Muscle of leg (tissue), 11 donors: ENCODE measurements around the gene ALG5. TPM values are rescaled to one million over a fixed set of nuclear protein-coding genes. Genes with fewer than 3 reads are reported as not detected.
A peak's percentile ranks its signal among the peaks of the same experiment; 100 is the strongest.

Experiments used
- DNase-seq: peaks from one replicate; pipeline ENCODE4 v3.0.0; 2013
- H3K27ac ChIP-seq: one replicate; pipeline ENCODE4 v1.5.1; 2013; ENCODE audit warnings: mild to moderate bottlenecking, low read length, control low read depth
- H3K27me3 ChIP-seq: one replicate; pipeline ENCODE4 v1.6.1; 2013; ENCODE audit warnings: low read length; ENCODE audit not compliant: control insufficient read depth, insufficient read depth
- H3K36me3 ChIP-seq: one replicate; pipeline ENCODE4 v1.6.1; 2013; ENCODE audit warnings: low read length; ENCODE audit not compliant: control insufficient read depth, insufficient read depth
- H3K4me1 ChIP-seq: one replicate; pipeline ENCODE4 v1.6.1; 2013; ENCODE audit warnings: low read length; ENCODE audit not compliant: control insufficient read depth, insufficient read depth
- H3K4me3 ChIP-seq: one replicate; pipeline ENCODE4 v1.5.1; 2013; ENCODE audit warnings: low read length, control low read depth
- H3K9me3 ChIP-seq: replicated peaks from 2 replicates; pipeline ENCODE4 v1.6.1; 2013; ENCODE audit warnings: low read depth, low read length; ENCODE audit not compliant: control insufficient read depth
- WGBS: methylation state at CpG from one replicate; pipeline ENCODE4 v1.1.5; 2013; ENCODE audit warnings: missing lambda C conversion rate; ENCODE audit not compliant: insufficient coverage; 5-methylcytosine and 5-hydroxymethylcytosine counted together
- polyA plus RNA-seq, 8 donors: library from polyadenylated mRNA; unstranded; fragments of 120-200 nt; gene quantifications; one replicate each; pipeline versions ENCODE4 v1.2.1 to v1.2.3, GENCODE V29; 2013; ENCODE audit warnings: inconsistent platforms in 1 of 8, low replicate concordance in 1 of 8; ENCODE audit not compliant: insufficient read length in 8 of 8, insufficient read depth in 1 of 8
- total RNA-seq: library from RNA; stranded (reverse); fragments of 120-200 nt; gene quantifications from one replicate; pipeline ENCODE4 v1.2.4, GENCODE V29; 2013

ALG5 gene
- total and polyA plus RNA-seq, 9 donors = 17.9 to 27.0 (median 20.3) TPM

DNA sequence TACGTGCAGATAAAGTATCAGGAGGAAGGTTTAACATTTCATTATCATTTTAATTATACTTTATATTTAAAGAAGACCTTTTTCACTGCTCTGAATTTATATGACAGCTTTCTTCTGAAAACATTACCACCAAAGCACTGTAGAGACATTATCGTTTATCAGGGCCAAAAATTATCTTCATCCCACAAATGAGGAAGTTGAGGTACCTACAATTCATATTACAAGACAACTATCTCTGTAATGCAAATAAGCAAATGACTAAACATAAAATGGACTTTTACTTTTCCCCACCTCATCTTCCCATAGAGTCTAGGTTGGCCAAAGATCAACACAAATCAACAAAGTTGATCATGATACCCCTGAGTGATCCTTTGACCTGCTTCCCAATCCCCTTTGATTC is 48.2 kb downstream of the ALG5 start:
- Histone ChIP-seq H3K27me3 (no peaks in the 10 kb centered on the region), H3K27ac (no peak overlapping the region), H3K4me3 (no peak overlapping the region), H3K4me1 (no peaks in the 10 kb centered on the region), H3K36me3 (peaks cover 17% of the 10 kb centered on the region), H3K9me3 (no peaks in the 10 kb centered on the region)
- DNase-seq = no peak
- WGBS = no CpG with 5 or more reads among the region's 2 CpGs

DNA sequence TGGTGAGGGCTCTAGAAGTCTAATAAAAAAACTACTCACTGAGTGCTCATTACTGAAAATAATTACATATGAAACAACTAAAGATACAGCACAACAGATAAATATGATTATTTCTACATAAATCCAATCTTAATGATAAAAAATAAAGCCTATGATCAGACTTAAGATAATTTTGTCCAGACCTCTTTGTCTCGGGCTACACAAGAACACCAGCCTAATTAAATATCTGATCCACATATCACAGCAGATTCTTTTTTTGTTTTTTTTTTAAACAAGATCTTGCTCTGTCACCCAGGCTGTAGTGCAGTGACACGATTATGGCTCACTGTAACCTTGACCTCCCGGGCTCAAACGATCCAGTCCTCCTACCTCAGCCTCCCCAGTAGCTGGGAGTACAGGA is 48.8 kb downstream of the ALG5 start:
- no peak for DNase-seq
- Histone ChIP-seq H3K9me3 (no peaks in the 10 kb centered on the region), H3K27ac (no peak overlapping the region), H3K27me3 (no peaks in the 10 kb centered on the region), H3K36me3 (peaks cover 17% of the 10 kb centered on the region), H3K4me1 (no peaks in the 10 kb centered on the region), H3K4me3 (no peak overlapping the region)
- 90% methylated on average over 1 of the region's 4 CpGs for WGBS

DNA sequence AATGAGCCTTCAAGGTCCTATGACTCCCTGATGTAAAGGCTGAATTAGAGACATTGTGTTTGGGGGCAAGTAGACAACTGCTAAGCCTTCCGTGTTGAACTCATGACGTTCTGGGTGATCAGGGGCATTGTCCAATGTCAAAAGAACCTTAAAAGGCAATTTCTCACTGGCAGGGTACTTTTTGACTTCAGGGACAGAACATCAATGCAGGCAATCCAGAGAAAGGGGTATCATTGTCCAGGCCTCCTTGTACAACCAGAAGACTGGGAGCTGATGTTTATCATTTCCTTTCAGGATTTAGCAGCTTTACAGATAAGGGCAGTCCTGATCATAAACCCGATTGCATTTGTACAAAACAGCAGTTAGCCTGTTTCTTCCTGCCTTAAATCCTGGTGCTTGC is 54.1 kb downstream of the ALG5 start:
- WGBS = 25% methylated on average over 3 of the region's 3 CpGs
- DNase-seq = no peak
- H3K4me1 ChIP-seq = no peaks in the 10 kb centered on the region
- no peaks in the 10 kb centered on the region for H3K27me3 ChIP-seq
- no peak overlapping the region for H3K27ac ChIP-seq
- no peaks in the 10 kb centered on the region for H3K9me3 ChIP-seq
- peaks cover 5% of the 10 kb centered on the region for H3K36me3 ChIP-seq
- no peak overlapping the region for H3K4me3 ChIP-seq

DNA sequence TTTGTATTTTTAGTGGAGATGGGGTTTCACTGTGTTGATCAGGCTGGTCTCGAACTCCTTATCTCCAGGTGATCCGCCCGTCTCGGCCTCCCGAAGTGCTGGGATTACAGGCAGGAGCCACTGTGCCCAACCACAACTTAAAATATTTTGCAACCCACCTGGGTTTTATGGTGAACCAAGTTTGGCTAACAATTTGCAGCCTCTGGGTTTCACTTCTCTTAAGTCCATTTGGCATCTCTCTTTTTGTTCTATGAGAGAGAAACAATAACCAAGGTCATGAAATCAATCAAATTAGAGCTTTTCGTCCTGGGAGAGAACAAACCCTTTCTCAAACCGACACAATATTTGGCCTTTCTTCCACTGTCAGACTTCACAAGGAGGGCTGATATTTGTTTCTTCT is 73.5 kb downstream of the ALG5 start:
- Histone ChIP-seq H3K4me1 (peaks cover 4% of the 10 kb centered on the region), H3K4me3 (no peak overlapping the region), H3K9me3 (no peaks in the 10 kb centered on the region), H3K27me3 (peaks cover 2% of the 10 kb centered on the region), H3K27ac (no peak overlapping the region), H3K36me3 (no peaks in the 10 kb centered on the region)
- 80% methylated on average over 7 of the region's 7 CpGs for WGBS
- no peak for DNase-seq

DNA sequence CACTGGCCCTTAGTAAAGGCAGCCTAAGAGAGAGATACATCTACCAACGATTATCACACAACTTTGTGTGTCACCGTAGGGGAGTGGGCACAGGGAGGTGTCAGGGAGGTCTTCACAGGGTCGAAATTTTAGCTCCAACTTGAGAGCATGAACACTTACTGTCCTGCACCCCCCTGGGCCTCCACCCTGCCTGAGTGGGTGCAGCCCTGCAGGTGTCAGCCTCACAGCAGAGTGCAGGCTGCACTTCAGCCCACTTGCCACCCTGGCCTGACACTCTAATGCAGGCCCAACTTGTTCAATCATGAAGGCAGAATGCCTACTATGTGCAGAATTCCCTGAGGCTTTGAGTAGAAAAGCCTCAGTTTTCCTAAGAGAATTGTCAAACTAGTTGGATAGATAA is 75.1 kb downstream of the ALG5 start:
- Histone ChIP-seq H3K4me3 (no peak overlapping the region), H3K4me1 (peaks cover 7% of the 10 kb centered on the region), H3K9me3 (no peaks in the 10 kb centered on the region), H3K36me3 (no peaks in the 10 kb centered on the region), H3K27ac (no peak overlapping the region), H3K27me3 (peaks cover 2% of the 10 kb centered on the region)
- no peak for DNase-seq
- WGBS = 60% methylated on average over 1 of the region's 3 CpGs

DNA sequence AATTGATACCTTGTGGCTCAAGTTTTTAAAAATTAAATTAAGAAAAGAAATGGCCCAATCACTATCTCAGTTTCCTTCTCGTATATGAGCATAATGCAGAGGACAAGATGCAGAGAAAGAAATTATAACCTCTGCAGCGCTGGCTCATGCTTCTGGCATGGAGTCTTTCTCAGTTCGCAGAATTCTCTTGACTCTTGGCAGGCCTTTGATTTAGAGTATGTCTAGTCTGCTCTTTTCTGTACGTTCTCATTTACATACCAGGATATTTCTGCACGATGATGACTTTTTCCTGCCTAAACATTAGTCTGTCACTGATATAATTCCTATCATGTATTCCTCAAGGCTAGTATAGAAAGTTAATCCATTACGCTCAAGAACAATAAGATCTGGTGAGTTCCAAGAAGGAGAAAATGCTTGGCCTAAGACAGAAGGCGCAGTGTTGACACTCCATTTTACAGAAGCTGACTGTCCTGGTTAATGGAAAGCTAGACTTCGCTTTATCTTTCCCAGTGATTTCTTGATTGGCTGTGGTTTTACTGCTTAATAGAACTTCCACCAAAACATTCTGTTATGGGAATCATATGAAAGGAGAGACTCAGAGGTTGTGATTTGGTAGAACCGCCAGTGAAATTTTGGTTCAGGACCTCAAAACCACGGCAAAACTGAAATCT is 77.4 kb downstream of the ALG5 start:
- Histone ChIP-seq H3K27me3 (peaks cover 2% of the 10 kb centered on the region), H3K4me3 (no peak overlapping the region), H3K27ac (no peak overlapping the region), H3K36me3 (no peaks in the 10 kb centered on the region), H3K9me3 (no peaks in the 10 kb centered on the region), H3K4me1 (peaks cover 12% of the 10 kb centered on the region)
- DNase-seq = peak; percentile 61
- WGBS = no CpG with 5 or more reads among the region's 10 CpGs

DNA sequence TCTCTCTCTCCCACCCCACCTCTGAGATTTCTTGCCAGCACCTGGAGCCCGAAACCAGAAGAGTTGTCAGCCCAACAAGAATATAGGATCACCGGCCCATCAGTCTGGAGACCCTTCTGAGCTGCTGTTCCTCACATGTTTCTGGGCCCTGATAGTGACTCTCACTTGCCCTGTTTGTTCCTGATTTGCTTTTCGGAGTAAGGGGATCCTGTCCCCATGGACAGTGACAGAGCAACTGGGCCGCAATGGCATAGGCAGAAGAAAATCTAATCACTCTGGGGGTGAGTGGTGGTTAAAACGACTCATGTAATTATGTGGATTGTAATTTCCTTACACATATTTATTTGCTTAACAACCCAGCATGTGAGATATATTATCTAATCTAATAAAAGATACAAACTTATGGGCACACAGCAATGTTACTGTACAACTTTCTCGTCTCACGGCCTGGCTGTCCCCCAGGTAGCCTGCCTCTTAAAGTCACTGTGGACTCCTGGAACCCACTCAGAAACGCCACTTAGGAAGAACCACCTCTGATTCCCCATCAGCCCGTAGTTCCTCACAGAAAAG is 78.4 kb downstream of the ALG5 start:
- Histone ChIP-seq H3K27me3 (peaks cover 2% of the 10 kb centered on the region), H3K9me3 (no peaks in the 10 kb centered on the region), H3K4me3 (peak overlapping the region; percentile 35), H3K27ac (peak overlapping the region; percentile 70), H3K36me3 (no peaks in the 10 kb centered on the region), H3K4me1 (peaks cover 15% of the 10 kb centered on the region)
- 41% methylated on average over 5 of the region's 9 CpGs for WGBS
- DNase-seq = peak; percentile 43

DNA sequence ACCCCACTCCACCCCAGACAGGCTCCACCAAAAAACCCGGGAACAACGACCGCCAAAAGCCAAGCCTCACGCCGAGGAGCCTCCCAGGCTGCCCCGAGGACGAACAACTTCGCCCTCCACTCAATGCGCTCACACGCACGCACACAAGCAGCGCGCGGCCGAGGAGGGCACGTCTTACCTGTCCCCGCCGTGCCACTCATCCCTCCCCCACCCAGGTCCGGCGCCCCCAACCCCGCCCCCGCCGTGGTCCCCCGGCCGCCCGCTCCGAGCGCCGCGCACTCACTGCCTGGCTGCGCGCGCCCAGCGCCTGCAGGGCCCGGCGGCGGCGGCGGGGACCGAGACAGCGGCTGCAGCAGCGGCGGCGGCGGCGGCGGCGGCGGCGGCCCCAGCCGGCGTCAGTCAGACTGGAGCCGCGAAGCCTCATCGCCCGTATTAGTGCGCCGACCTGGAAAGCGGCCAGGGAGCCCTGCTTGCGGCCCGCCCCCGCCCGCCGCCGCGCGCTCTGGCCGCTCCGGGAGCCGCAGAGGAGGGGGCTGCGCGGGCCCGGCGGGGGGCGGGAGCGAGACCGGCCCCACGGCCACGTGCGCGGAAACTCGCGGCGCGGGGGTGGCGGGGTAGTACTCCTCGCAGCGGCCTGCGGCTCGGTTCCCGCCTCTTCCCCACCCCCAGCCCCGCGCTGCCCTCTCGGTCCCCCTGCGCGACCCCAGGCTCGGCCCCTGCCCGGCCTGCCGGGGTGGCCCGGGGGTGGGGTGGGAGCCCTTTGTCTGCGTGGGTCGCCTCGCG is 79.1 kb downstream of the ALG5 start, which contains the start of gene SMAD9:
Gene SMAD9 (minus strand): TSS at position 406 of the 783 bp plus-strand sequence. CDS start 40,549 bp downstream, outside the sequence.
- peaks cover 2% of the 10 kb centered on the region for H3K27me3 ChIP-seq
- under 1% methylated on average over 64 of the region's 104 CpGs for WGBS
- H3K36me3 ChIP-seq = no peaks in the 10 kb centered on the region
- no peaks in the 10 kb centered on the region for H3K9me3 ChIP-seq
- H3K4me3 ChIP-seq = peak within 1 kb of the TSS; percentile 52
- DNase-seq = peak; percentile 90
- H3K4me1 ChIP-seq = peaks cover 17% of the 10 kb centered on the region
- H3K27ac ChIP-seq = peak within 1 kb of the TSS; percentile 78

DNA sequence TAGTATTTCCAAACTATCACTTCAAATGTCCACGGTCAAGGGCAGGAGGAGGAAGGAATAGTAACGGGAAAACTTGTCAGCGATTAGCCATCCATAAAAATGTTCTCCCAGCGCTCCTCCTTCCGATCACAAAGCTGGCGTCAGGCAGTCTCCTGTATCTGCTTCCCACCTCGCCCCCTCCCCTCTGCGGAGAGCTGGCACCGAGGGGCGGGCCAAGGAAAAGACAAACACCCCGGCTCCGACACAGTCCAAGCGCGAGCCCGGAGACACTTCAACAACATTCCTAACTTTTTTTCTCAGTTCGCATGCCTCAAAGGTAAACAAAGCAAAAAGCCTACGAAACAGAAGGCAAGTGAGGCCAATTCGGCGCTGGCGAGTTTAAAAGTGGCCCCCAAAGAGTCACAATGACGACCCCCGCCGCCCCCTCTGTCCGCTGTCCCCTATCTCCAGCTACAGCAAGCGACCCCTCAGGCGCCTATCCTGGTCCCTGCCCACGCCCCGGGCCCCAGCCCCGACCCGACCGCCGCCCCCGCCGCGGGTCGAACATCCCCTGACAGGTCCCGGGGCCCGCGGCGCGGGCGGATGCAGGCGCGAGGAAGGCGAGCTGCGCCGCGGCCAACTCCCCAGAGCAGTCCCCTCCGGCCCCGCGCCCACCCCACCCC is 79.8 kb downstream of the ALG5 start:
- Histone ChIP-seq H3K9me3 (no peaks in the 10 kb centered on the region), H3K36me3 (no peaks in the 10 kb centered on the region), H3K27me3 (peaks cover 2% of the 10 kb centered on the region), H3K4me1 (peaks cover 19% of the 10 kb centered on the region), H3K27ac (peak overlapping the region; percentile 78), H3K4me3 (peak overlapping the region; percentile 52)
- WGBS = 0% methylated on average over 35 of the region's 51 CpGs
- DNase-seq = peak; percentile 70
